GM12891 (cell line): Measurements from ENCODE around the gene CTSH.

Experiments used
- POLR2A ChIP-seq: IDR thresholded peaks from 2 replicates; pipeline ENCODE4 v1.6.1; 2011; ENCODE audit warnings: low read depth, low read length, control low read depth
- POLR2AphosphoS5 ChIP-seq: IDR thresholded peaks from 2 replicates; pipeline ENCODE4 v1.6.1; 2011; ENCODE audit warnings: low read depth, low read length, control low read depth
- POU2F2 ChIP-seq: IDR thresholded peaks from 2 replicates; pipeline ENCODE4 v1.6.1; 2011; ENCODE audit warnings: low read depth, mild to moderate bottlenecking, control low read depth, low read length, moderate library complexity
- SPI1 ChIP-seq: IDR thresholded peaks from 2 replicates; pipeline ENCODE4 v1.6.1; 2011; ENCODE audit warnings: low read depth, low read length, control low read depth
- TAF1 ChIP-seq: IDR thresholded peaks from 2 replicates; pipeline ENCODE4 v1.6.1; 2011; ENCODE audit warnings: low read depth, low read length, control low read depth

DNA sequence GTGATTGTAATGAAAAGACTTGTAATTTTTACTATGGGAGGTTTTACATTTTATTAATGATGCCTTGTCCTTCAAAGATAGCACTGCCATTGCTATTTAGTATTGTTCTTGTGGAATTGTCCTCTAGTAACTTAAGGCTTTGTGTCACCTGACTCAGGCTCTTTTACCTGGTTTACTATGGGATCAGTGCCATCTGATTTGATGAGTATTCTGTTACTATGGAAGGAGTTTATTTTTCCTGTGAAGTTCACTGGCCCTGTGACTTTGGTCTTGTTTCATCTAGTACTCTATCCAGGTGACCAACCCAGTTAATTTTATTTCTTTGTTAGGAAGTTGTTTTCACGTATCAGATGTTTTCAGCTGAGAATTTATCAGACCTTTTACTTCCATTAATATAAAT, 63.2 kb downstream of the CTSH start:
- TF ChIP-seq SPI1 = no peak
- no peak for TF ChIP-seq POLR2AphosphoS5
- TF ChIP-seq POLR2A = no peak
- no peak for TF ChIP-seq TAF1
- no peak for TF ChIP-seq POU2F2
